Measurements from ENCODE around the gene COPS9.

The COPS9 gene

GRCh38 chr2:240146141-240146561 is 10.0 kb upstream of the COPS9 start:
- no peaks in the 10 kb centered on the region for H3K36me3 ChIP-seq (ENCODE audit: insufficient read depth, low read length)
- no peaks in the 10 kb centered on the region for H3K4me1 ChIP-seq (ENCODE audit: control insufficient read depth, insufficient read depth, low read length)
- no peak overlapping the region for H3K4me3 ChIP-seq (ENCODE audit: low read length)
- no peak overlapping the region for H3K4me2 ChIP-seq (ENCODE audit: low read length)
- H3K27me3 ChIP-seq (ENCODE audit: control insufficient read depth, insufficient read depth, low read length), result peaks cover 27% of the 10 kb centered on the region
- H3K9me3 ChIP-seq (replicated peaks; ENCODE audit: low read length), result no peaks in the 10 kb centered on the region
- H3K9ac ChIP-seq (ENCODE audit: low read depth, low read length), result no peak overlapping the region

DNA sequence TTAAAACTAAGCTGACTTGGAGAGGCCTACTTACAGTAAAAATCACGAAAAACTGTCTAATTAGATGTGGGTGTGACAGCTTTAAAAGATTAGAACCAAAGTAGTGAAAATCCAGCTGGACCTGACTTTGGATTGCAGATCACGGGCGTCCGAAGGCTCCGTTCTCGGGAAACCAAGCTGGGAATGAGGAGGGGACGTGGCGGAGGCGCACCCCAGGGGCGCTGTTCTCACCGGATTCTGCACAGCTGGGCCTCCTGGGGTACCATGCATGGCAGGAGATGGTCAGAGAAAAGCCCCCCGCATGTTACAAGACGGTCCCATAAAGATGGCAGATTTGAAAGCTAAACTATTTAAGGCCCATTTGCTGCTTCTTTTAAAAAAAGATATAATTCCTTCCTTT is 9.4 kb upstream of the COPS9 start:
- H3K36me3 ChIP-seq (ENCODE audit: insufficient read depth, low read length), result no peaks in the 10 kb centered on the region
- no peaks in the 10 kb centered on the region for H3K4me1 ChIP-seq (ENCODE audit: control insufficient read depth, insufficient read depth, low read length)
- no peak overlapping the region for H3K9ac ChIP-seq (ENCODE audit: low read depth, low read length)
- no peaks in the 10 kb centered on the region for H3K9me3 ChIP-seq (replicated peaks; ENCODE audit: low read length)
- no peak overlapping the region for H3K4me3 ChIP-seq (ENCODE audit: low read length)
- H3K4me2 ChIP-seq (ENCODE audit: low read length), result no peak overlapping the region
- H3K27me3 ChIP-seq (ENCODE audit: control insufficient read depth, insufficient read depth, low read length), result peaks cover 29% of the 10 kb centered on the region

- Histone ChIP-seq H3K9ac (ENCODE audit: low read depth, low read length) (no peak overlapping the region), H3K4me3 (ENCODE audit: low read length) (no peak overlapping the region)
Observed at GRCh38 chr2:240144649-240145261, 8.7 kb upstream of the COPS9 start.

GRCh38 chr2:240143801-240144648 is 7.9 kb upstream of the COPS9 start:
- no peak overlapping the region for H3K9ac ChIP-seq (ENCODE audit: low read depth, low read length)
- no peak overlapping the region for H3K4me2 ChIP-seq (ENCODE audit: low read length)
- H3K36me3 ChIP-seq (ENCODE audit: insufficient read depth, low read length), result no peaks in the 10 kb centered on the region
- H3K27me3 ChIP-seq (ENCODE audit: control insufficient read depth, insufficient read depth, low read length), result peaks cover 29% of the 10 kb centered on the region
- no peak overlapping the region for H3K4me3 ChIP-seq (ENCODE audit: low read length)
- H3K4me1 ChIP-seq (ENCODE audit: control insufficient read depth, insufficient read depth, low read length), result no peaks in the 10 kb centered on the region
- H3K9me3 ChIP-seq (replicated peaks; ENCODE audit: low read length), result no peaks in the 10 kb centered on the region

More at GRCh38 chr2:240144649-240145261, 8.7 kb upstream of the COPS9 start:
- H3K4me1 ChIP-seq (ENCODE audit: control insufficient read depth, insufficient read depth, low read length), result no peaks in the 10 kb centered on the region
- H3K4me2 ChIP-seq (ENCODE audit: low read length), result no peak overlapping the region
- H3K27me3 ChIP-seq (ENCODE audit: control insufficient read depth, insufficient read depth, low read length), result peaks cover 29% of the 10 kb centered on the region
- H3K36me3 ChIP-seq (ENCODE audit: insufficient read depth, low read length), result no peaks in the 10 kb centered on the region
- no peaks in the 10 kb centered on the region for H3K9me3 ChIP-seq (replicated peaks; ENCODE audit: low read length)

GRCh38 chr2:240143276-240143675 is 7.2 kb upstream of the COPS9 start:
- no peak overlapping the region for H3K4me2 ChIP-seq (ENCODE audit: low read length)
- H3K4me3 ChIP-seq (ENCODE audit: low read length), result no peak overlapping the region
- H3K4me1 ChIP-seq (ENCODE audit: control insufficient read depth, insufficient read depth, low read length), result no peaks in the 10 kb centered on the region
- H3K9ac ChIP-seq (ENCODE audit: low read depth, low read length), result no peak overlapping the region
- H3K9me3 ChIP-seq (replicated peaks; ENCODE audit: low read length), result no peaks in the 10 kb centered on the region
- no peaks in the 10 kb centered on the region for H3K36me3 ChIP-seq (ENCODE audit: insufficient read depth, low read length)
- H3K27me3 ChIP-seq (ENCODE audit: control insufficient read depth, insufficient read depth, low read length), result peaks cover 26% of the 10 kb centered on the region

- H3K36me3 ChIP-seq (ENCODE audit: insufficient read depth, low read length), result no peaks in the 10 kb centered on the region
- H3K4me3 ChIP-seq (ENCODE audit: low read length), result no peak overlapping the region
- no peaks in the 10 kb centered on the region for H3K9me3 ChIP-seq (replicated peaks; ENCODE audit: low read length)
- no peak overlapping the region for H3K4me2 ChIP-seq (ENCODE audit: low read length)
- H3K4me1 ChIP-seq (ENCODE audit: control insufficient read depth, insufficient read depth, low read length), result no peaks in the 10 kb centered on the region
- no peak overlapping the region for H3K9ac ChIP-seq (ENCODE audit: low read depth, low read length)
- H3K27me3 ChIP-seq (ENCODE audit: control insufficient read depth, insufficient read depth, low read length), result peaks cover 26% of the 10 kb centered on the region
Observed at GRCh38 chr2:240142859-240143258, 6.8 kb upstream of the COPS9 start.

- H3K4me1 ChIP-seq (ENCODE audit: control insufficient read depth, insufficient read depth, low read length), result no peaks in the 10 kb centered on the region
- H3K27me3 ChIP-seq (ENCODE audit: control insufficient read depth, insufficient read depth, low read length), result peaks cover 26% of the 10 kb centered on the region
- no peaks in the 10 kb centered on the region for H3K36me3 ChIP-seq (ENCODE audit: insufficient read depth, low read length)
- no peak overlapping the region for H3K4me3 ChIP-seq (ENCODE audit: low read length)
- no peak overlapping the region for H3K9ac ChIP-seq (ENCODE audit: low read depth, low read length)
- no peaks in the 10 kb centered on the region for H3K9me3 ChIP-seq (replicated peaks; ENCODE audit: low read length)
- H3K4me2 ChIP-seq (ENCODE audit: low read length), result no peak overlapping the region
Observed at GRCh38 chr2:240142256-240142775, 6.2 kb upstream of the COPS9 start.

- Histone ChIP-seq H3K27me3 (ENCODE audit: control insufficient read depth, insufficient read depth, low read length) (peaks cover 26% of the 10 kb centered on the region), H3K36me3 (ENCODE audit: insufficient read depth, low read length) (no peaks in the 10 kb centered on the region), H3K4me1 (ENCODE audit: control insufficient read depth, insufficient read depth, low read length) (no peaks in the 10 kb centered on the region), H3K4me3 (ENCODE audit: low read length) (no peak overlapping the region), H3K4me2 (ENCODE audit: low read length) (no peak overlapping the region), H3K9me3 (replicated peaks; ENCODE audit: low read length) (no peaks in the 10 kb centered on the region), H3K9ac (ENCODE audit: low read depth, low read length) (no peak overlapping the region)
Observed at GRCh38 chr2:240141736-240142135, 5.6 kb upstream of the COPS9 start.

GRCh38 chr2:240140920-240141319 is 4.8 kb upstream of the COPS9 start:
- Histone ChIP-seq H3K9me3 (replicated peaks; ENCODE audit: low read length) (no peaks in the 10 kb centered on the region), H3K9ac (ENCODE audit: low read depth, low read length) (no peak overlapping the region), H3K27me3 (ENCODE audit: control insufficient read depth, insufficient read depth, low read length) (peaks cover 26% of the 10 kb centered on the region), H3K4me1 (ENCODE audit: control insufficient read depth, insufficient read depth, low read length) (peaks cover 4% of the 10 kb centered on the region), H3K36me3 (ENCODE audit: insufficient read depth, low read length) (no peaks in the 10 kb centered on the region), H3K4me2 (ENCODE audit: low read length) (no peak overlapping the region), H3K4me3 (ENCODE audit: low read length) (no peak overlapping the region)

DNA sequence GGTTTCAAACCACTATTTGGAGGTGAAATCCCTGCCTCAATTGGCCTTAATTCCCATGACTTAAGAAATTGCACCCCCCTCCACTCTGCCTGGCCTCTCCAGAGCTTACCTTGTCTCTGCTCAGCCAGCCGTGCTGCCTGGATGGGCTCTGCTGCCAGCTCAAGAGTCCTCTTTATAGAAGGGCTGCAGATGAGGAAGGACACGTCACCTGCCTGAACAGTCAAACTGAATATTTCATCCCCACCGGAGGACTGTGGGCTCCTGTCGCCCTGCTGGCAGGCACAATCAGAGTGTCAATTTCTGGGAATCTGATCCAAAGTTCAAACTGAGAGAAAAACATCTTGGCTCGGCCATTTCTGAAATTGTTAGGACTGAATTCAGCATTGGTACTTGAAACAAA is 4.4 kb upstream of the COPS9 start, which contains the start of gene OTOS:
TSS of gene OTOS (minus strand) at position 148 of the 400 bp plus-strand sequence. CDS start 332 bp downstream, outside the sequence.
- Histone ChIP-seq H3K4me2 (ENCODE audit: low read length) (no peak within 1 kb of the TSS), H3K9me3 (replicated peaks; ENCODE audit: low read length) (no peaks in the 10 kb centered on the region), H3K36me3 (ENCODE audit: insufficient read depth, low read length) (no peaks in the 10 kb centered on the region), H3K4me1 (ENCODE audit: control insufficient read depth, insufficient read depth, low read length) (peaks cover 4% of the 10 kb centered on the region), H3K9ac (ENCODE audit: low read depth, low read length) (no peak within 1 kb of the TSS), H3K4me3 (ENCODE audit: low read length) (no peak within 1 kb of the TSS), H3K27me3 (ENCODE audit: control insufficient read depth, insufficient read depth, low read length) (peaks cover 26% of the 10 kb centered on the region)

GRCh38 chr2:240139666-240140393 is 3.7 kb upstream of the COPS9 start:
- no peaks in the 10 kb centered on the region for H3K36me3 ChIP-seq (ENCODE audit: insufficient read depth, low read length)
- H3K9me3 ChIP-seq (replicated peaks; ENCODE audit: low read length), result no peaks in the 10 kb centered on the region
- no peak overlapping the region for H3K9ac ChIP-seq (ENCODE audit: low read depth, low read length)
- H3K27me3 ChIP-seq (ENCODE audit: control insufficient read depth, insufficient read depth, low read length), result peaks cover 26% of the 10 kb centered on the region
- peaks cover 10% of the 10 kb centered on the region for H3K4me1 ChIP-seq (ENCODE audit: control insufficient read depth, insufficient read depth, low read length)
- H3K4me3 ChIP-seq (ENCODE audit: low read length), result no peak overlapping the region
- no peak overlapping the region for H3K4me2 ChIP-seq (ENCODE audit: low read length)
